Fibroblast of villous mesenchyme (primary cell): ENCODE measurements around the gene HM13. TPM values are rescaled to one million over a fixed set of nuclear protein-coding genes. Genes with fewer than 3 reads are reported as not detected.
"Not testable (repeated sequence)": the region's sequence is repeated elsewhere in the genome, so short reads cannot be mapped to it uniquely, and the experiment has no call there.

ENCODE experiments used
- DNase-seq: peaks from one replicate; pipeline ENCODE4 v3.0.0-alpha.2; 2010; ENCODE audit warnings: low read depth
- H3K4me3 ChIP-seq: 2 replicates; pipeline ENCODE4 v1.5.1; 2011; ENCODE audit warnings: low read depth, mild to moderate bottlenecking, low read length
- total RNA-seq: library from RNA; depleted of rRNA; stranded (reverse); fragments of >200 nt; gene quantifications from 2 replicates; pipeline ENCODE4 v1.2.3, GENCODE V29; 2012
- TF ChIP-seq, protein P1 (sequence below): IDR thresholded peaks from 2 replicates; pipeline ENCODE4 v1.5.1; 2012; ENCODE audit warnings: low read depth, mild to moderate bottlenecking, low read length; ENCODE audit not compliant: insufficient read depth

Gene HM13
- total RNA-seq, 1 donor = 91.1 TPM

DNA sequence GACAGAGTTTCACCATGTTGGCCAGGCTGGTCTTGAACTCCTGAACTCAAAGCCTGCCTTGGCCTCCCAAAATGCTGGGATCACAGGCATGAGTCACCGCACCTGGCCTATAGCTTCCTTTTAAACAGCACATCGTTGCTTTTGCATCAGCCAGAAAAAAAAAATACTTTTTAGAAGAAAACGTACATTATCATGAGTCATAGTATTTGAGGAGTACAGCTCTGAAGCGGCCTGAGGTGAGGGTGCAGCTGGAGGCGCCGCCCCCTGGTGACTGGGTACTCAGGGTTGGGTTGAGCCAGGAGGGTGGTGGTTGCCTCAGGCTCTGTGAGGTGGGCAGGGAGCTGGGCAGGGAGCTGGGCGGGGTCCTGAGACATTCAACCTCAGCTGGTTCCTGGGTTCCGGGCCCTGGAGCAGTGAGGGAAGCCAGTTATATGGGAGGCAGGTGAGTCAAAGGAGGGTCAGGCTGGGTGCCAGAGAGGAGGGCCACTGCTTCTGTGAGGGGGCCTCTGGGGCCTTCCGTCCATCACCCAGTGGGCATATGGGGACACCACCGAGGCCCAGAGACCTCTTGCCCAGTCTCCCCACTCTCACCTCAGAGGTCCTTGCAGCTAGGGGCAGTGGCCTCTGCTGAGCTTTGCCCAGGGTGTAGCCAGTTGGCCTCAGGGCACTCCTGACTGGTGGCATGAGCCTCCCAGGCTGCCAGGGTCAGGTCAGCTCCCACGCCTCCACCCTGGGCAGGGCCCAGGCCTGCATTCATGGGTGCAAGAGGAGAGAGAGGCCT, 79.2 kb downstream of the HM13 start:
- DNase-seq = peak; percentile 81
- no peak overlapping the region for H3K4me3 ChIP-seq
- TF ChIP-seq, protein P1, sequence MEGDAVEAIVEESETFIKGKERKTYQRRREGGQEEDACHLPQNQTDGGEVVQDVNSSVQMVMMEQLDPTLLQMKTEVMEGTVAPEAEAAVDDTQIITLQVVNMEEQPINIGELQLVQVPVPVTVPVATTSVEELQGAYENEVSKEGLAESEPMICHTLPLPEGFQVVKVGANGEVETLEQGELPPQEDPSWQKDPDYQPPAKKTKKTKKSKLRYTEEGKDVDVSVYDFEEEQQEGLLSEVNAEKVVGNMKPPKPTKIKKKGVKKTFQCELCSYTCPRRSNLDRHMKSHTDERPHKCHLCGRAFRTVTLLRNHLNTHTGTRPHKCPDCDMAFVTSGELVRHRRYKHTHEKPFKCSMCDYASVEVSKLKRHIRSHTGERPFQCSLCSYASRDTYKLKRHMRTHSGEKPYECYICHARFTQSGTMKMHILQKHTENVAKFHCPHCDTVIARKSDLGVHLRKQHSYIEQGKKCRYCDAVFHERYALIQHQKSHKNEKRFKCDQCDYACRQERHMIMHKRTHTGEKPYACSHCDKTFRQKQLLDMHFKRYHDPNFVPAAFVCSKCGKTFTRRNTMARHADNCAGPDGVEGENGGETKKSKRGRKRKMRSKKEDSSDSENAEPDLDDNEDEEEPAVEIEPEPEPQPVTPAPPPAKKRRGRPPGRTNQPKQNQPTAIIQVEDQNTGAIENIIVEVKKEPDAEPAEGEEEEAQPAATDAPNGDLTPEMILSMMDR = no peak

DNA sequence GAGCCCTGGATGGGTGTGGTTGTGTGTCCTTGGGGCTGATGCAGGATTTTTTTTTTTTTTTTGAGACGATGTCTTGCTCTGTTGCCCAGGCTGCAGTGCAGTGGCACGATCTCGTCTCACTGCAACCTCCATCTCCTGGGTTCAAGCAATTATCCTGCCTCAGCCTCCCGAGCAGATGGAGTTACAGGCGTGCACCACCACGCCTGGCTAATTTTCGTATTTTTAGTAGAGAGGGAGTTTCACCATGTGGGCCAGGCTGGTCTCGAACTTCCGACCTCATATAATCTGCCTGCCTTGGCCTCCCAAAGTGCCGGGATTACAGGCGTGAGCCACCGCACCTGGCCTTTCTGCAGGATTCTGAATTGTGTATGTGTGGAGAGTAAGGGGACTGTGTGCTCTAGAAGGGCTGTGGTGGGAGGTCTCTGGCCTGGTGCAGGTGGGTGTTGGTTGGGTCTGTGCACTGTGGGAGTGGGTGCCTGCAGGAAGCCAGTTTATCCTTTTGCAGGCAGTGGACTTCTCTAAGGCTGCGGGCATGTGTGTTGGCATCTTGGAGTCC, 79.8 kb downstream of the HM13 start:
- DNase-seq = no peak
- H3K4me3 ChIP-seq = no peak overlapping the region
- TF ChIP-seq, protein P1 = no peak

DNA sequence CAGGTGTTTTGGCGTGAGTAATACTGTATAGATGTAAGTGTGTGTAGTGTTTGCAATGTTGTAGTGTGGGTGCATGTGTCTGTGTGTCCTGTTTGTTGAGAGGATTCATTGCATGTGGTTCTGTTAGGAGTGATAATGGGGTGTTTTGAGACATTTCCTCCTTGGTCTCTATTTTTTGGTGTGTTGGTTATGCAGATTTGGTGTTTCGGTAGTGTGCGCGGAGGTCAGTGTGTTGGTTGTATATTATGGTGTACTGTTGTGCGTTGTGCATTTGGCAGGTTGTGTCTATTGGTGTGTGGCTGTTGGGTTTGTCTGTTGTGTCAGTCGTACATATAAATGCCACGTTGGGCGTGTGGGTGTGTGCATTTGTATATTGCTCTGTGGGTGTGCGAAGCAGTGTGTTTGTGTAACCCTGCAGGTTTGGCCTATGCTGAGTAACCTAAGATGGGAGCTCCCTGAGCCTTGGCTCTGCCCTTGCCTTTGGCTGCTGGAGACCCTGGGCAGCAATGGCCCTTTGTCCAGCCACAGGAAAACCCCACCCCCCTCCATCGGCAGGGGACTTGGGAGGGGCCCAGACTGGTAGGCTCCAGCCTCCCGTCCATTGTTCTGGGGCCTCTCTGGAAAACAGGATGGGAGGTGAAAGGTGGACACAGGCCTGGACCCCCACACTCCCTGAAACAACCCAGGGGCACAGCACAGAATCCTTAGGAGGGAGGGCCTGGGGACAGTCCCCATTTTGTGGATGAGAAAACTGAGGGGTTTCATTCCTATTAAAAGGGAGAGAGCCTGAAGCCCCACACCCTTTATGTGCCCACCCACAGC, 80.5 kb downstream of the HM13 start:
- H3K4me3 ChIP-seq = no peak overlapping the region
- no peak for DNase-seq
- TF ChIP-seq, protein P1 = no peak

DNA sequence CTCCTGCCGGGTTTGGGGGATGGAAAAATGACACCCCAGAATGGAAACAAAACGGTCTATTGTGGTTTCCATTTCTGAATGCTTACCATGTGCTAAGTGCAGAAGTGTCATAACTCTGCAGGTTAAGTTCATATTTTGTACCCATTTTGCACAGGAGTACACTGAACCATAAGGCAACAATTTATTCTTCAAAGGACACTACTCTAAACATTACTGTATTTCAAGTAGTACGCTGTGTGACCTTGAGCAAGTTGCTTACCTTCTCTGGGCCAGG, 81.1 kb downstream of the HM13 start:
- DNase-seq = no peak
- H3K4me3 ChIP-seq = no peak overlapping the region
- TF ChIP-seq, protein P1 = no peak

DNA sequence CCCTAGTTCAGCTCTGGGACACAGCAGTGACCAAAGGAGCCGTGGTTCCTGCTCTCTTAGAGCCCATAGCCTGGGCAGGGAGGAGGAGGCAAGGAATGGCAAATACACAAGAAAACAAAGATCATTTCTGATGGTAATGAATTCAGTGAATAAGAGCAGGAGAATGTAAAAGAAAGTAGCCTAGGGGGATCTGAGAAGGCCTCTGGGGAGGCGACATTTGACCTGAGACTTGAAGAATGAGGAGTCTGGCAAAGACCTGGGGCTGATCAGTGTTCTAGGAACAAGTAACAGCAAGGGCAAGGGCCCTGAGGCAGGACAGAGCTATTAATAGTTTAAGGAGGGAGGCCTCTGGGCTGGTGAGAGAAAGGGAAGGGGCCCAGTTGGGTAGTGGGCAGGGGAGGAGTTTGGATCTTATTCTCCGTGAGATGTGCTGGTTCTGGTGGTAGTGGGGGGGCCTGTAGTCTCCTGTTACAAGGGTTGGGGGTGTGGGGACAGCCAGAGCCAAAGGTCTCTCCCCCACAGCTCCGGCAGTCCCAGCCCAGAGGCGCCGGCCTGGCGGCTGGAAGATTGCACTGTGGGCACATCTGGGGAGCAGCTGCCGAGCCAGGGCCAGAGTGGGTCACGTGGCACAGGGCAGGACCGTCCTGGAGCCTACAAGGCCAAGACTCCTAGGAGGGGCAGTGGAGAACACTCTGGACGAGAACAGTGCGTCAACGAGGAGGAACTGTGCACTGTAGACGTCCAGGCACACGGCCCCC, 81.6 kb downstream of the HM13 start:
- DNase-seq = peak; percentile 99
- H3K4me3 ChIP-seq = no peak overlapping the region
- TF ChIP-seq, protein P1 = no peak

DNA sequence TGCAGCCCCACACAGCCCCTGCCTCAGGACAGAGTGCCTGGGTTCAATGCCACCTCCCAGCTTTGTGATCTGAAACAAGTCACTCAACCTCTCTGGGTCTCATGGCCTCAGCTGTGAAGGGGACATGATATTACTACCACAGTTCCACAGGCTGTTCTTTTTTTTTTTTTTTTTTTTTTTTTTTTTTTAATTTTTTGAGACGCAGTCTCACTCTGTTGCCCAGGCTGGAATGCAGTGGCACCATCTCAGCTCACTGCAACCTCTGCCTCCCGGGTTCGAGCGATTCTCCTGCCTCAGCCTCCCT, 82.1 kb downstream of the HM13 start:
- not testable (repeated sequence) for DNase-seq, H3K4me3 ChIP-seq
